ENCODE results near the gene ULK4.

ULK4 gene

DNA sequence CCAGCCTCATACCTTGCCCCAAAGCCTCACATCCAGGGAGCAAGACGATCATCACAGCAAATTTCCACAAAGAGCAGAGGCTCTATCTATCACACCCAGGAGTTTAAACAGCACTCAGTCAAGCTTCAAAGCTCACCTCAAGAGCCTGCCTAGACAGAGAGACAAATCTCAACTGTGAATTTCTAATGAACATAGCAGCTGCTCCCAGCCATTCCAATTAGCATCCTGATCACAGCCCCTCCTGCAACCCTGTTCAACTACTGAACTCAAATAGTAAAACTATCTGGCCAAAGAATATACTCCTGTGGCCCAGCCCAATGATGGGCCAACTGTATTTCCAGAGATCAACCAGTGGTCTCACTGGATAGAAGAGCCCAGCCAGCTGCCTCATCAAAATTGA lies 492.8 kb downstream of the ULK4 start:
- no peak for TF ChIP-seq POLR2AphosphoS5 (IDR thresholded peaks at IDR 0.05; ENCODE audit: low read depth)
- no peak for TF ChIP-seq REST (IDR thresholded peaks at IDR 0.05; ENCODE audit: insufficient replicate concordance, low read depth)
- TF ChIP-seq GABPA (IDR thresholded peaks at IDR 0.05; ENCODE audit: low read depth), result no peak
- TF ChIP-seq SPI1 (IDR thresholded peaks at IDR 0.05; ENCODE audit: borderline replicate concordance, low read depth), result no peak
- TF ChIP-seq, protein P1, sequence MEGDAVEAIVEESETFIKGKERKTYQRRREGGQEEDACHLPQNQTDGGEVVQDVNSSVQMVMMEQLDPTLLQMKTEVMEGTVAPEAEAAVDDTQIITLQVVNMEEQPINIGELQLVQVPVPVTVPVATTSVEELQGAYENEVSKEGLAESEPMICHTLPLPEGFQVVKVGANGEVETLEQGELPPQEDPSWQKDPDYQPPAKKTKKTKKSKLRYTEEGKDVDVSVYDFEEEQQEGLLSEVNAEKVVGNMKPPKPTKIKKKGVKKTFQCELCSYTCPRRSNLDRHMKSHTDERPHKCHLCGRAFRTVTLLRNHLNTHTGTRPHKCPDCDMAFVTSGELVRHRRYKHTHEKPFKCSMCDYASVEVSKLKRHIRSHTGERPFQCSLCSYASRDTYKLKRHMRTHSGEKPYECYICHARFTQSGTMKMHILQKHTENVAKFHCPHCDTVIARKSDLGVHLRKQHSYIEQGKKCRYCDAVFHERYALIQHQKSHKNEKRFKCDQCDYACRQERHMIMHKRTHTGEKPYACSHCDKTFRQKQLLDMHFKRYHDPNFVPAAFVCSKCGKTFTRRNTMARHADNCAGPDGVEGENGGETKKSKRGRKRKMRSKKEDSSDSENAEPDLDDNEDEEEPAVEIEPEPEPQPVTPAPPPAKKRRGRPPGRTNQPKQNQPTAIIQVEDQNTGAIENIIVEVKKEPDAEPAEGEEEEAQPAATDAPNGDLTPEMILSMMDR (IDR thresholded peaks at IDR 0.05; ENCODE audit: insufficient read depth, low read length), result no peak
- no peaks in the 10 kb centered on the region for H3K27me3 ChIP-seq (ENCODE audit: insufficient read depth, poor library complexity, severe bottlenecking)
- H3K27ac ChIP-seq (replicated peaks), result no peak overlapping the region
- no peak overlapping the region for H3K4me3 ChIP-seq (replicated peaks; ENCODE audit: insufficient read depth, low read length)
- DNase-seq (ENCODE audit: low read depth in 1 of 2, low spot score in 1 of 2), result no peak

- DNase-seq (ENCODE audit: low read depth in 1 of 2, low spot score in 1 of 2), result no peak
- Histone ChIP-seq H3K27ac (replicated peaks) (no peak overlapping the region), H3K27me3 (ENCODE audit: insufficient read depth, poor library complexity, severe bottlenecking) (no peaks in the 10 kb centered on the region), H3K4me3 (replicated peaks; ENCODE audit: insufficient read depth, low read length) (no peak overlapping the region)
- no peak for TF ChIP-seq REST (IDR thresholded peaks at IDR 0.05; ENCODE audit: insufficient replicate concordance, low read depth)
- TF ChIP-seq GABPA (IDR thresholded peaks at IDR 0.05; ENCODE audit: low read depth), result no peak
- no peak for TF ChIP-seq POLR2AphosphoS5 (IDR thresholded peaks at IDR 0.05; ENCODE audit: low read depth)
- TF ChIP-seq, protein P1 (IDR thresholded peaks at IDR 0.05; ENCODE audit: insufficient read depth, low read length), result no peak
- TF ChIP-seq SPI1 (IDR thresholded peaks at IDR 0.05; ENCODE audit: borderline replicate concordance, low read depth), result no peak
Observed at GRCh38 chr3:41467481-41467880, 494.4 kb downstream of the ULK4 start.

GRCh38 chr3:41464858-41465257 lies 497.0 kb downstream of the ULK4 start:
- no peak overlapping the region for H3K4me3 ChIP-seq (replicated peaks; ENCODE audit: insufficient read depth, low read length)
- no peak for DNase-seq (ENCODE audit: low read depth in 1 of 2, low spot score in 1 of 2)
- TF ChIP-seq SPI1 (IDR thresholded peaks at IDR 0.05; ENCODE audit: borderline replicate concordance, low read depth) (no peak), GABPA (IDR thresholded peaks at IDR 0.05; ENCODE audit: low read depth) (no peak), REST (IDR thresholded peaks at IDR 0.05; ENCODE audit: insufficient replicate concordance, low read depth) (no peak), POLR2AphosphoS5 (IDR thresholded peaks at IDR 0.05; ENCODE audit: low read depth) (no peak)
- TF ChIP-seq, protein P1 (IDR thresholded peaks at IDR 0.05; ENCODE audit: insufficient read depth, low read length), result no peak
- H3K27me3 ChIP-seq (ENCODE audit: insufficient read depth, poor library complexity, severe bottlenecking), result no peaks in the 10 kb centered on the region
- no peak overlapping the region for H3K27ac ChIP-seq (replicated peaks)
